PC-9 (cell line): Measurements from ENCODE around the gene IL13RA2. TPM values are rescaled to one million over a fixed set of nuclear protein-coding genes. Genes with fewer than 3 reads are reported as not detected.

ENCODE experiments used
- BruUV-seq: library from RNA; stranded (reverse); fragments of 400-500 nt; replicated peaks from 2 replicates; lab custom pipeline; 2021; lab: Mats Ljungman, UMichigan
- CTCF ChIA-PET: fragments of 300-600 bp; sonication (Branson Sonifier 250); formaldehyde crosslinking; loops from one replicate; lab custom pipeline; 2022; ENCODE audit warnings: antibody characterized with exemption; lab: Charles Lee
- POLR2A ChIA-PET: fragments of 300-600 bp; sonication (Branson Sonifier 250); formaldehyde crosslinking; loops from one replicate; lab custom pipeline; 2022; ENCODE audit warnings: antibody characterized with exemption; ENCODE audit not compliant: unreplicated experiment; lab: Charles Lee
- DNase-seq, 2 experiments: peaks; one replicate each; pipeline versions ENCODE4 v3.0.0 to v3.0.0-alpha.2; 2015 to 2022; ENCODE audit warnings: mixed read lengths in 1 of 2
- H2AFZ ChIP-seq: fragments of 200-600 bp; sonication (generic); 2 replicates; pipeline ENCODE4 v1.8.1; 2017; ENCODE audit warnings: antibody characterized with exemption
- H3F3A ChIP-seq: fragments of 200-600 bp; sonication (generic); 2 replicates; pipeline ENCODE4 v1.8.1; 2017; ENCODE audit warnings: antibody characterized with exemption, mild to moderate bottlenecking, low read depth; ENCODE audit not compliant: insufficient read depth
- H3K27ac ChIP-seq: fragments of 200-600 bp; sonication (generic); 2 replicates; pipeline ENCODE4 v1.6.1; 2016; ENCODE audit warnings: mixed run types
- H3K27me3 ChIP-seq: fragments of 200-600 bp; sonication (generic); 2 replicates; pipeline ENCODE4 v1.6.1; 2016; ENCODE audit warnings: low read depth, mixed run types; ENCODE audit not compliant: insufficient read depth
- H3K36me3 ChIP-seq: fragments of 200-600 bp; sonication (generic); 2 replicates; pipeline ENCODE4 v1.6.1; 2016; ENCODE audit warnings: low read depth, mixed run types
- H3K4me1 ChIP-seq: fragments of 200-600 bp; sonication (generic); replicated peaks from 2 replicates; pipeline ENCODE4 v1.6.1; 2016; ENCODE audit warnings: mixed run types; ENCODE audit not compliant: insufficient read depth
- H3K4me2 ChIP-seq: fragments of 200-600 bp; sonication (generic); 2 replicates; pipeline ENCODE4 v1.6.1; 2017; ENCODE audit warnings: mixed run types
- H3K4me3 ChIP-seq: fragments of 200-600 bp; sonication (generic); 2 replicates; pipeline ENCODE4 v1.6.1; 2016; ENCODE audit warnings: mixed run types
- H3K79me2 ChIP-seq: fragments of 200-600 bp; sonication (generic); 2 replicates; pipeline ENCODE4 v1.6.1; 2017; ENCODE audit warnings: low read depth, mixed run types
- H3K9me2 ChIP-seq: fragments of 200-600 bp; sonication (generic); 2 replicates; pipeline ENCODE4 v1.8.1; 2017; ENCODE audit warnings: mild to moderate bottlenecking; ENCODE audit not compliant: insufficient read depth
- H3K9me3 ChIP-seq: fragments of 200-600 bp; sonication (generic); 2 replicates; pipeline ENCODE4 v1.8.1; 2016; ENCODE audit warnings: low read depth; ENCODE audit not compliant: insufficient read depth
- H4K20me1 ChIP-seq: fragments of 200-600 bp; sonication (generic); 2 replicates; pipeline ENCODE4 v1.8.1; 2017; ENCODE audit not compliant: insufficient read depth
- EZH2 ChIP-seq: fragments of 200-600 bp; sonication (generic); IDR thresholded peaks from 2 replicates; pipeline ENCODE4 v1.8.0; 2017; ENCODE audit warnings: antibody characterized with exemption, low read depth
- intact Hi-C: fragments of 100-400 bp; cut with micrococcal nuclease; formaldehyde crosslinking; loops from one replicate; pipeline ENCODE4 v1.10.0; 2022; ENCODE audit not compliant: unreplicated experiment
- total RNA-seq: library from RNA; stranded (reverse); gene quantifications from 2 replicates; pipeline ENCODE4 v1.2.3, GENCODE V29; 2021
- TF ChIP-seq, protein P1 (sequence below): fragments of 200-600 bp; sonication (generic); conservative IDR thresholded peaks from 2 replicates; pipeline ENCODE4 v1.6.1; 2017; ENCODE audit warnings: mixed run types, antibody characterized with exemption, mild to moderate bottlenecking, moderate library complexity

IL13RA2 gene
- total RNA-seq, 1 experiment from 2014 or later: not detected

DNA sequence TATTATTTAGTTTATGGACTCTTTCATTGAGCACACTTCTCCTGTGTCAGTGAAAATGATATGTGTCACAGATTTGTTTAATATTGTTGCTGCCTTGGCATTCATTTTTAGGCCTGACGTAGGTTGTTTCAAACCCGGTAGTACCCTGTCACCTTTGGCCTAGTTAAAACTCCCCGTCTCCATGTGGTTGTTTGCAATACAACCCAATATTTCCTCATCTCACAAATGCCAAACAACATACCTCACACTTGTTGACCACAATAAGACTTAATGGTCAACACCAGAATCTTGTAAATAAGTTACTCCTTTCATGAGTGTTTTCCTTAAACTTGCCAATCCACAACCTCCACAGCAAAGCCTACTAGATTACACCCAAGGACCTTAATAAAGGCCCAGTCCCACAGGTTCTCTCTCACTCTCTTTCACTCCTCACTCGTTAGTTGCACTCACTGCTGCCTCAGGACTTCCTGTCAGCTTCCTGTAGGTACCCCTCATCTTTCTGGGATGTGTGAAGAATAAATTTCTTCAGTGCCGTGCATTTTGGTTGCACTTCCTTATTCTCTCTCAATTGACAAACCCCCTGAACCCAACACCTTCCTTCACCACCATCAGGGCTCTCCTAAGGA lies 31.3 kb downstream of the IL13RA2 start:
- no peak overlapping the region for H3K4me3 ChIP-seq
- H3K9me3 ChIP-seq: peaks cover 6% of the 10 kb centered on the region
- H3K36me3 ChIP-seq: no peaks in the 10 kb centered on the region
- H4K20me1 ChIP-seq: no peaks in the 10 kb centered on the region
- no peaks in the 10 kb centered on the region for H3K27me3 ChIP-seq
- ChIA-PET POLR2A (no interaction called here), CTCF (no interaction called here)
- DNase-seq: peak in 1 of 2 experiments; percentile 81
- peak overlapping the region; percentile 74 for H3K27ac ChIP-seq
- no peaks in the 10 kb centered on the region for H3F3A ChIP-seq
- BruUV-seq: no TSS peak
- H3K4me1 ChIP-seq: peaks cover 15% of the 10 kb centered on the region
- H3K4me2 ChIP-seq: peak overlapping the region; percentile 14
- H3K9me2 ChIP-seq: peaks cover 3% of the 10 kb centered on the region; the same call in 1 of the 2 replicates
- H2AFZ ChIP-seq: peak overlapping the region; percentile 85
- no peaks in the 10 kb centered on the region for H3K79me2 ChIP-seq
- no peak for TF ChIP-seq EZH2
- TF ChIP-seq, protein P1, sequence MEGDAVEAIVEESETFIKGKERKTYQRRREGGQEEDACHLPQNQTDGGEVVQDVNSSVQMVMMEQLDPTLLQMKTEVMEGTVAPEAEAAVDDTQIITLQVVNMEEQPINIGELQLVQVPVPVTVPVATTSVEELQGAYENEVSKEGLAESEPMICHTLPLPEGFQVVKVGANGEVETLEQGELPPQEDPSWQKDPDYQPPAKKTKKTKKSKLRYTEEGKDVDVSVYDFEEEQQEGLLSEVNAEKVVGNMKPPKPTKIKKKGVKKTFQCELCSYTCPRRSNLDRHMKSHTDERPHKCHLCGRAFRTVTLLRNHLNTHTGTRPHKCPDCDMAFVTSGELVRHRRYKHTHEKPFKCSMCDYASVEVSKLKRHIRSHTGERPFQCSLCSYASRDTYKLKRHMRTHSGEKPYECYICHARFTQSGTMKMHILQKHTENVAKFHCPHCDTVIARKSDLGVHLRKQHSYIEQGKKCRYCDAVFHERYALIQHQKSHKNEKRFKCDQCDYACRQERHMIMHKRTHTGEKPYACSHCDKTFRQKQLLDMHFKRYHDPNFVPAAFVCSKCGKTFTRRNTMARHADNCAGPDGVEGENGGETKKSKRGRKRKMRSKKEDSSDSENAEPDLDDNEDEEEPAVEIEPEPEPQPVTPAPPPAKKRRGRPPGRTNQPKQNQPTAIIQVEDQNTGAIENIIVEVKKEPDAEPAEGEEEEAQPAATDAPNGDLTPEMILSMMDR: no peak
- intact Hi-C loops: no loop called here

DNA sequence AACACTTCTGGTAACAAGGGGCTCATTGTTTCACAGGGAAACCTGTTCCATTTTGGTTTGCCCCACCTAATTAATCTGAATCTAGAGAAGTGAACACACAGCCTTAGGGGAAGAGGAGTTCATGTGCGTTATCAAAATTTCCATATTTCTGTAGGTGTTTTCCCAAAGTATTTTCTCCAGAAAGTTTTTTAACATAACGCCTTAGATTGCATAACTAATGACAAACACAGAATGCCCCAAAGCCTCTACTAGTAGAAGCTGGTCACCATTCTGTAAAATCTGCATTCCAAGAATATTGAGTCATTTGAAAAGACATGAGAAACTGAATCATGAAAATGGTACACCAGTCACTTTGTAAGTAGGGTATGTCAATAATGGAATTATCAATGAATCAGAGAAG lies 41.1 kb downstream of the IL13RA2 start:
- Histone ChIP-seq H3K9me2 (no peaks in the 10 kb centered on the region), H2AFZ (no peak overlapping the region; the same call in 1 of the 2 replicates), H3K4me1 (peaks cover 26% of the 10 kb centered on the region), H3K79me2 (no peaks in the 10 kb centered on the region), H3K9me3 (peaks cover 4% of the 10 kb centered on the region; the same call in 1 of the 2 replicates), H3K4me2 (peak overlapping the region; percentile 42), H3K27me3 (no peaks in the 10 kb centered on the region), H3K27ac (peak overlapping the region; percentile 82), H3F3A (peaks cover 14% of the 10 kb centered on the region), H3K4me3 (no peak overlapping the region), H3K36me3 (no peaks in the 10 kb centered on the region), H4K20me1 (no peaks in the 10 kb centered on the region)
- CTCF ChIA-PET: interaction anchor here (0.6 kb wide), 1 partner anchor 46 kb away, joined by 4 read pairs; no protein-coding TSS in a partner anchor
- peak in 1 of 2 experiments; percentile 91 for DNase-seq
- intact Hi-C loops: no loop called here
- TF ChIP-seq, protein P1: no peak
- TF ChIP-seq EZH2: no peak
- POLR2A ChIA-PET: no interaction called here
- no TSS peak for BruUV-seq

DNA sequence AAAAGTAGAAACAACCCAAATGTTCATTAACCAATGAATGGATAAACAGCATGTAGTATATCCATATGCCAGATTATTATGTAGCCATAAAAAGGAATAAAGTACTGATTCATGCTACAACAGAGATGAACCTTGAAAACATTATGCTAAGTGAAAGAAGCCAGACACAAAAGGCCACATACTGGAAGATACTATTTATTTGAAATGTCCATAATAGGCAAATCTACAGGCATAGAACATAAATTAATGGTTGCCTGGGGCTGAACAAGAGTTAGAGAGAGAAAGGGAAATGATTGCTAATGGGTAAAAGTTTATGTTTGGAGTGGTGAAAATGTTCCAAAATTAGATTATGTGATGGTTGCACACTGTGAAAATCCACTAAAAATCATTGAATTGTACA lies 44.4 kb downstream of the IL13RA2 start:
- H3K9me3 ChIP-seq: peaks cover 4% of the 10 kb centered on the region; the same call in 1 of the 2 replicates
- peaks cover 14% of the 10 kb centered on the region for H3F3A ChIP-seq
- DNase-seq: no peak
- no peak overlapping the region for H3K27ac ChIP-seq
- TF ChIP-seq EZH2: no peak
- TF ChIP-seq, protein P1: no peak
- H3K4me2 ChIP-seq: no peak overlapping the region
- no TSS peak for BruUV-seq
- POLR2A ChIA-PET: no interaction called here
- no peak overlapping the region for H2AFZ ChIP-seq
- no peaks in the 10 kb centered on the region for H3K79me2 ChIP-seq
- intact Hi-C loops: no loop called here
- CTCF ChIA-PET: no interaction called here
- H3K9me2 ChIP-seq: peaks cover 5% of the 10 kb centered on the region; the same call in 1 of the 2 replicates
- no peaks in the 10 kb centered on the region for H3K36me3 ChIP-seq
- no peak overlapping the region for H3K4me3 ChIP-seq
- H3K27me3 ChIP-seq: no peaks in the 10 kb centered on the region
- H3K4me1 ChIP-seq: peaks cover 26% of the 10 kb centered on the region
- H4K20me1 ChIP-seq: no peaks in the 10 kb centered on the region
